Stimulated activated CD8-positive, alpha-beta memory T cell treated with anti-CD3 and anti-CD28 coated beads, Interleukin-12 subunit alpha, Interleukin-12 subunit beta, amount 100 ng/mL, for 4 hours (primary cell): ENCODE data around the gene KIF16B.

Experiments
- DNase-seq: peaks from one replicate; pipeline ENCODE4 v3.0.0-alpha.2; 2020; ENCODE audit warnings: low read depth

The KIF16B gene

GRCh38 chr20:16555754-16556153 is 17.5 kb downstream of the KIF16B start:
- no peak for DNase-seq

DNA sequence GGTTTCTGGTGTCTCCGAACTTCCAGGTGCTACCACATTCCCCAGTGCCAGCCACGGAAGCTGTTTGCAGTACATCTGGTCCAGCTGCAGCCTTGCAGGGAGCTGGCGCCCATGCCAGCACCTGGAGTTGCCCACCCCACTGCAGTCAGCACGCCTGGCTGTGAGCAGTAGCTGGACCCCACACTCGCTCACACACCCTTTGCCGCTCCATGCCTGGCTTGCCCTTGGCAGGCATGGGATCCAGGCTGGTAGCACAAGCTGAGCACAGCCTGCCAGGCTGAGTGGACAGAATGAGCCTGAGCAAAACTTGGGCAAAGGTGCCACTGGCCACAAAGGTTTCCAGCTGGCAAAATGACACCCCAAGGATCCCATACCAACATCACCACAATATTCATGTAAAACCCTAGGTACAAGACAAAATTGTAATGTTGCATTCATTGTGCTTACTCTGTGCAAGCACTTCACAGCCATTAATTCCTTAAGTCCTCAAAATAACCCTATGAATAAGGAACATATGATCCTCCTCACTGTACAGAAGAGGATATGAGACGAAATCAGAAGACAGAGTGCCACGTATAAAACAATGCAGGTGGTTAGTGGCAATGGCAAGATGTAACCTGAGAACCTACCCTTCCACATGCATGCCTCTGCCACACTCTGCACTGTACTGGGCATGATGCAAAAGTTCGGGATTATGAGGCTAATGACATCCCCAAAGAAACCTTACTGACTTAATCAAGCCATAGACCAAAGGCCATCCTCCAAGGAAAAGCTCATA is 18.3 kb downstream of the KIF16B start:
- DNase-seq = no peak

DNA sequence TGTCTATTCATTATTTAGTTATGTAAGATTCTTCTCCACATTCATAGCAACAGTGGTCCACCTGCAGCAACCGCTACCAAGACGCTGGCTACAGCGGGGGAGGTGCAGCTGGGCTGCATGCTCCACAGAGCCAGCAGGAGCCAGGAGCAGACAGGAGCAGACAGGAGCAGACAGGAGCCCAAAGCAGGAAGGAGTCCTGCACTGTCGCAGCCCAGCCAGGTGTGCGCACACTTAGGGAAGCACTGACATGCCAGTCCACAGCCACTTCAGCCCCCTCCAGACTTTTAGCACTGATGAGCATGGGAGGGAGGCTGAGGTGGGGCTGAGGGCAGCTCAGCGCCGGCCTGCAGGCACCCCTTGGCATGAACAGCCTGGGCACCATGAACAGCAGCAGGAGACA is 19.6 kb downstream of the KIF16B start:
- DNase-seq = no peak

GRCh38 chr20:16553101-16553500 is 20.1 kb downstream of the KIF16B start:
- DNase-seq = no peak

DNA sequence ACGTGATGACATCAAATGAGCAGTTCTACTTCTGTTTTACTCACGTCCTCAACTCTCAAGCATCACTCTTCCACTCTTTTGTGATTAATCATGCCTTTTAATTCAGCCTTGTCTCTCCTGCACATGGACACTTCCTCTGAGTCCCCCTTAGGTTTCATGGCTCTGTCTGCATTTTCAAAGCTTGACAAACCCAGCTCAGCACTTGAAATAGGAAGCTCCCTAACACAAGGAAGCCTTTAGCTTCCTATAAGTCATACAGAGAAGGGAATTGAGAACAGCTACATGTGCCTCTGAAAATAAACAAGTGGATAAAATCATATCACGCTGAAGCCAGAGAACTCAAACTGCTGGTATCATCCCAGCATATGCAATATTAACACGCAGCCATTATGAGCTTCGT is 21.2 kb downstream of the KIF16B start:
- DNase-seq = no peak

DNA sequence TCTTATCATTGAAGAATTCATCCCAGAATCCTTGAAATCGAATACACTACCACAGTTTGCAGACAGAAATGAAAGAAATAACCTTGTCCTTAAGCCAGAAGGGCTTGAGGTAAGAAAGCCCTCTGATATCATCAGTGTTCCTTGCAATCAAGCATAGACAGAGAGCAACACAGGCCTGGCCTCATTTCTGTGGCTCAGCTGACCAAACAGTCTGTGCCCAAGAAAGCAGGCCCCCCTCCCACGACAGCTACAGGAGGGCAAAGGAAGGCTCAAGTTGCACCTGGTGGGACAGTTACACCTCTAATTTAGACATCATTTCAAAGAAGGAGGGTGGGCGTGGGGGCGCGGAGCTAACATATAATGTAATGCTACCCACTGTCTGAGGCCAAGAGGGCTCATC is 21.6 kb downstream of the KIF16B start:
- DNase-seq = no peak

- DNase-seq = no peak
These were observed 25.1 kb downstream of the KIF16B start for GRCh38 chr20:16548068-16548672.

DNA sequence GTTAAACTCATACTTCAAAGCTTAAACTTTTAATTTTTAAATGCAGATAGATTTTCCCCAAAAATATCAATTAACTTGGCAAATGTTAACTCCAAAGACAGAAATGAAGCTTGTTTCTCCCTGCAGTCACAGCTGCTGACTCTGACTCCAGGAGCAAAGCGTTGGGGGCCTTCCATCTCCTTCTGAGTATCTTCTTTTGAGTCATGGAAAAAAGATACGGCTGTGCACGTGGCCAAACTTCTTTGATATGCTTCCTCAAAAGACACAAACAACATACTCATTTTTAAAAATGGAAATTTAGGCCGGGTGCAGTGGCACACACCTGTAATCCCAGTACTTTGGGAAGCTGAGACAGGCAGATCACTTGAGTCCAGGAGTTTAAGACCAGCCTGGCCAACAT is 28.3 kb downstream of the KIF16B start:
- no peak for DNase-seq

GRCh38 chr20:16542477-16542876 is 30.8 kb downstream of the KIF16B start:
- no peak for DNase-seq

- DNase-seq = no peak
These were observed 31.4 kb downstream of the KIF16B start for GRCh38 chr20:16541878-16542277.

- DNase-seq = no peak
These were observed 32.0 kb downstream of the KIF16B start for GRCh38 chr20:16541226-16541625.

DNA sequence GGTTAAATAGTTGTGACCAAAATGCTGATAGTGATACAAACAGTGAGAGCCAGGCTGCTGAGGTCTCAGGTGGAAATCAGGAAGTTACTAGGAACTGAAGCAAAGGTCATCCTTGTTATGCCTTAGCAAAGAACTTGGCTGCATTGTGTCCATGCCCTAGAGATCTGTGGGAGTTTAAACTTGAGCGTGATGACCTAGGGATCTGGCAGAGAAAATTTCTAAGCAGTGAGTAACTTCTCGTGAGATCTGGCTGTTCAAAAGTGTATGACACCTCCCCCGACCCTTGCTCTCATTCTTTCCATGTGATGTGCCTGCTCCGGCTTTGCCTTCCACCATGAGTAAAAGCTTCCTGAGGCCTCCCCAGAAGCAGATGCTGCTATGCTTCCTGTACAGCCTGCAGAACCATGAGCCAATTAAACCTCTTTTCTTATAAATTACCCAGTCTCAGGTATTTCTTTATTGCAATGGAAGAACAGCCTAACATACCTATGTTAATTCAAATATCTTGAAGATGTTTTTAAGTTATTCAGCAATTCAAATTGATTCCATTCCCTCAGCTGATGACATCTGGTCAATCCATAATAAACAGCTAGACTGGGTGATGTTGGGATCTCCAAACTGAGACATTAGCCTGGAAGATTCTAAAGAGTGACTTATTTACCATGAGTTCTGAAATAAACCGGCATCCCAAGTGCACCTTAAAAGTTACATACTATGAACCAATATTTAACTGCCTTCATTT is 33.8 kb downstream of the KIF16B start:
- DNase-seq = no peak

DNA sequence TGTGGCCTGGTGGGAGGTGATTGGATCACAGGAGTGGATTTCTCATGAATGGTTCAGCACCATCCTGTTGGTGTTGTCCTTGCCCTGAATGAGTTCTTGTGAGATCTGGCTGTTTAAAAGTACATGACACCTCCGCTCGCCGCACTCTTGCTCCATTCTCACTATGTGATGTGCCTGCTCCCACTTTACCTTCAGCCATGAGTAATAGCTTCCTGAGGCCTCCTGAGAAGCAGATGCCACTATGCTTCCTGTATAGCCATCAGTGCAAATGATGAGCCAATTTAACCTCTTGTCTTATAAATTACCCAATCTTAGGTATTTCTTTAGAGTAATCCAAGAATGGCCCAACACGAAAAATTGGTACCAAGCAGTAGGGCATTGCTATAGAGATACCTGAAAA is 34.5 kb downstream of the KIF16B start:
- DNase-seq = no peak

DNA sequence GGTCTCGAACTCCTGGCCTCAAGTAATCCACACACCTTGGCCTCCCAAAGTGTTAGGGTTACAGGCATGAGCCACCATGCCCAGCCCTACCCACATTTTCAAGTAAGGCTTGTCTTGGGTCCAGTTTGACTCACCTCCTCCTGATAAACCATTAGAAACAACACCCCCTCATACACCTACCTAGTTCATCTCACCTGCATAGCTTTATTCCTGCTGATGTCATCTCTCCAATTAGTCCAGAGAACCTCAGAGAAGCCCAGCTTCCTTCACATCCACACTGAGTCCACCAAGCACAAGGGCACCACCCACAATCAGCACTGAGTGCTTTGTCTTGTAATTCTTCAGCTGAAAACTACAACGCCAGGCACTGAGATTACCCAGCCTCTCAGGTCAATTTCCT is 35.3 kb downstream of the KIF16B start:
- DNase-seq = no peak

- DNase-seq = no peak
These were observed 36.1 kb downstream of the KIF16B start for GRCh38 chr20:16537025-16537665.

- no peak for DNase-seq
These were observed 38.0 kb downstream of the KIF16B start for GRCh38 chr20:16535277-16535676.

DNA sequence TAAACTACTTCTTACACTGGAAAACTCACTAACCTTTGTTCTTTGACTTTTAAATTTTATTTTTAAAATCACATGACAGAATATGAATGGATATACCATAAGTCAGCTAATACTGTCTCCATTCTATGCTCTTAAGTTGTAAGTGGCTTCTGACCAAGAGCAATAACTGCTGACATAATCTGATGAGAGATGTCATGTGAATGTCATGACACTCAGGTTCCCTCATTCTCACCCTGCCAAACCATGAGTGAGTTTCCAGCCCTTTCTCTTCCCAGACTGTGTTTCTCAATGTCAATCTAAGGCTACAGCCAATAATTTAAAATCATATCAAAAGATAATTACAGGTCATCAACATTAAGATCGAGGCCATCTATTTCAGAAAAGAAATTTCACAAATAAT is 39.7 kb downstream of the KIF16B start:
- DNase-seq = no peak

GRCh38 chr20:16531485-16531884 is 41.8 kb downstream of the KIF16B start:
- no peak for DNase-seq

DNA sequence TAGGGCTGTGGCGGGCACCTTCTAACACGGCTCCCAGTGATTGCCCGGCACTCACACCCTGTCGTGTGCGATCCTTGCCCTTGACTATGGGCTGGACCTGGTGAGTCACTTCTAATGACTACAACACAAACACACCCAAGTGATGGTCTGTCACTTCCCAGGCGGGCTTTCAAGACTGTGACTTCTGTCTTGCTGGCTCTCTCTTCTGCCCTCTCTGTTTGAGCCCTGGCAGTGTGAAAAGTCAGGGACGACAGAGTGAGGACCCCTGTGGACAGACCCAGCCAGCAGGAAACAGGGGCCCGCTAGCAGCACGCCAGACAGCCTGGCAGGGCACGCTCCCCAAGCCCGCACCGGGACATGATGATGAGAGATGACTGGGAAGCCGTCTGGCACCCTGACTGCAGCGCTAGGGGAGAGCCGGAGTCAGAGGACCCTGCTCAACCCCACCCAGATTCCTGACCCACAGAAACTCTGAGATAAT is 43.0 kb downstream of the KIF16B start:
- no peak for DNase-seq

DNA sequence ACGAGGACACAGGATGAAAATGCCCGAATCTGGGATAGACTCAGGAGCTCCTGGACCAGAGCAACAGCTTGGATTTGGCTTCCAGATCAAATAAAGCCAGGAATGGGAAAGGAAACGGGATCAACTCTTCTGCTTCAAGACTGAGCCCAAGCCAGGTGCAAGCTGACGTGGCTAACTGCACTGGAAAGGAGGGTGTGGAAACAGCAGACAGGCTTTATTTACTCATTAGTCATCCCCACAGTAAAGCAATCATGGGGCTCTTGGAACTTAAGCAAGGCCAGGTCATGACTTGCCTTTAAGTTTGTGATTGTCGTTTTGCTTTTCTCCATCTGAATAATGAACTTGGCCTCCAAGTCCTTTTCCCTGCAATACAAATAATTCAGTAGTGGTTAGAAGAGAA is 45.2 kb downstream of the KIF16B start:
- DNase-seq = no peak

DNA sequence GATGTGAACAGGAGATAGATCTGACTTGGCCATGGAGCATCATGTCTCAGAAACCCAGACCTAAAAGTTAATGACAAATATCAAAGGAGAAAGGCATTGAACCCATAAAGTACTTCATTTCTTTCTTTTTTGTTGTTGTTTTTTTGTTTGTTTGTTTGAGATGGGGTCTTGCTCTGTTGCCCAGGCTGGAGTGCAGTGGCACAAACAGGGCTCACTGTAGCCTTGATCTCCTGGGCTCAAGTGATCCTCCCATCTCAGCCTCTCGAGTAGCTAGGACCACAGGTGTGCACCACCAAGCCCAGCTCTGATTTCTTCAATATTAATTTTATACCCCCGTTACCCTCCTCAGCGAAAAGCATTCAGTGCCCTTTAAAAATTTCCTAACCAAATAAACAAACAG is 45.8 kb downstream of the KIF16B start:
- DNase-seq = no peak
